ENCODE measurements around the gene NAALADL2. TPM values are rescaled to one million over a fixed set of nuclear protein-coding genes. Genes with fewer than 3 reads are reported as not detected.
A peak's percentile ranks its signal among the peaks of the same experiment; 100 is the strongest.

NAALADL2 gene
- total and polyA plus RNA-seq, 3 donors from 2014 or later: 5.4 to 15.6 (median 6.0) TPM

GRCh38 chr3:175646865-175647264 is 787.7 kb downstream of the NAALADL2 start:
- Histone ChIP-seq H3K27ac (no peak overlapping the region), H3K4me1 (no peaks in the 10 kb centered on the region), H3K4me3 (no peak overlapping the region), H3K36me3 (ENCODE audit: low read depth, missing control alignments) (no peaks in the 10 kb centered on the region), H3K27me3 (no peaks in the 10 kb centered on the region), H3K9me3 (no peaks in the 10 kb centered on the region)
- 90 to 92% methylated on average over 3 of the region's 3 CpGs for WGBS, 2 donors
- intact Hi-C loops (cut with DNase I; ENCODE audit: low total_unique reads): no loop called here
- no peak for DNase-seq
- TF ChIP-seq, protein P1, sequence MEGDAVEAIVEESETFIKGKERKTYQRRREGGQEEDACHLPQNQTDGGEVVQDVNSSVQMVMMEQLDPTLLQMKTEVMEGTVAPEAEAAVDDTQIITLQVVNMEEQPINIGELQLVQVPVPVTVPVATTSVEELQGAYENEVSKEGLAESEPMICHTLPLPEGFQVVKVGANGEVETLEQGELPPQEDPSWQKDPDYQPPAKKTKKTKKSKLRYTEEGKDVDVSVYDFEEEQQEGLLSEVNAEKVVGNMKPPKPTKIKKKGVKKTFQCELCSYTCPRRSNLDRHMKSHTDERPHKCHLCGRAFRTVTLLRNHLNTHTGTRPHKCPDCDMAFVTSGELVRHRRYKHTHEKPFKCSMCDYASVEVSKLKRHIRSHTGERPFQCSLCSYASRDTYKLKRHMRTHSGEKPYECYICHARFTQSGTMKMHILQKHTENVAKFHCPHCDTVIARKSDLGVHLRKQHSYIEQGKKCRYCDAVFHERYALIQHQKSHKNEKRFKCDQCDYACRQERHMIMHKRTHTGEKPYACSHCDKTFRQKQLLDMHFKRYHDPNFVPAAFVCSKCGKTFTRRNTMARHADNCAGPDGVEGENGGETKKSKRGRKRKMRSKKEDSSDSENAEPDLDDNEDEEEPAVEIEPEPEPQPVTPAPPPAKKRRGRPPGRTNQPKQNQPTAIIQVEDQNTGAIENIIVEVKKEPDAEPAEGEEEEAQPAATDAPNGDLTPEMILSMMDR (IDR thresholded peaks at IDR 0.05): no peak
- no peak for TF ChIP-seq POLR2A (IDR thresholded peaks at IDR 0.05)

- TF ChIP-seq, protein P1 (IDR thresholded peaks at IDR 0.05): no peak
- TF ChIP-seq POLR2A (IDR thresholded peaks at IDR 0.05): no peak
- H3K9me3 ChIP-seq: no peaks in the 10 kb centered on the region
- no peak for DNase-seq
- H3K27ac ChIP-seq: no peak overlapping the region
- H3K4me3 ChIP-seq: no peak overlapping the region
- no peaks in the 10 kb centered on the region for H3K27me3 ChIP-seq
- intact Hi-C loops (cut with DNase I; ENCODE audit: low total_unique reads): no loop called here
- no peaks in the 10 kb centered on the region for H3K4me1 ChIP-seq
- no peaks in the 10 kb centered on the region for H3K36me3 ChIP-seq (ENCODE audit: low read depth, missing control alignments)
Measured at GRCh38 chr3:175648899-175649298, 789.8 kb downstream of the NAALADL2 start.

DNA sequence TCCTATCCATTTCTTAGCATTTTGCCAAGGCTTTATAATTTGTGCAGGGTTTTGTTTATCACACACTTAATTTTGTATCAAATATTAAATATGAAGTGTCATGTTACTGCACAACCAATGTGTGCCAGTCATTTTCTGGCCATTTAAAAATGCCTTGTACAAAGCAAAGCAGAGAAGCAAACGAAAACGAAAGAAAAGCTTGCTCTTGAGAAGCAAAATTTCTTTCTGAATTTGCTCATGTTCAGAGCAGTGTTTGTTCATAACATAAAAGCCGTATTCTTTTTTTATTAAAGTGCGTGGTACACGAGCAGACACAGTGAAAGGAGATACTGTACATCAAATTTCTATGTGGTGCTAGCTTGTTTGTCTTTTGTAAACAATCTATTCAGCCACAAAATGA is 792.6 kb downstream of the NAALADL2 start:
- no peak for DNase-seq
- no peaks in the 10 kb centered on the region for H3K4me1 ChIP-seq
- WGBS, 2 donors: 26 to 41% methylated on average over 5 of the region's 5 CpGs
- H3K36me3 ChIP-seq (ENCODE audit: low read depth, missing control alignments): no peaks in the 10 kb centered on the region
- peak overlapping the region in 1 of 2 donors; percentile 7 for H3K4me3 ChIP-seq
- H3K27me3 ChIP-seq: no peaks in the 10 kb centered on the region
- H3K27ac ChIP-seq: no peak overlapping the region
- TF ChIP-seq, protein P1 (IDR thresholded peaks at IDR 0.05): no peak
- TF ChIP-seq POLR2A (IDR thresholded peaks at IDR 0.05): no peak
- no peaks in the 10 kb centered on the region for H3K9me3 ChIP-seq
- intact Hi-C loops (cut with DNase I; ENCODE audit: low total_unique reads): no loop called here

DNA sequence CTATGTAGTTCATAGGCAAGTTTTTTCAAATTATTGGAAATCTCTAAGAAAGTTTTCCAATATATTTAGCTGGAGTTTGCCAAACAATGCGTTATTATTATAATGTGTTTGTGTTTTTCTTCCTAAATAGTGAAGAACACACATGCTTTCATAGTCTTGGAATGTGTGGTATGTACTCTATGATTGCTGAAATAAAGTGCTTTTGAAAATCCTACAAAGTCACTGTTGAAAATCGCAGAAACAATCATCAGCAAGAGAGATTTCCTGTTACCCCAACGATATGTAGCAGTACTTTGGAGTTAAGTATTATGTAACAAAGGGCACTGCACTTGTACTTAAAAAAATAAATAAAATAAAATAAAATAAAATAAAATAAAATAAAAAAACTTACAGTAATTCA is 796.2 kb downstream of the NAALADL2 start:
- H3K4me1 ChIP-seq: no peaks in the 10 kb centered on the region
- no peaks in the 10 kb centered on the region for H3K9me3 ChIP-seq
- intact Hi-C loops (cut with DNase I; ENCODE audit: low total_unique reads): no loop called here
- no peak overlapping the region for H3K27ac ChIP-seq
- TF ChIP-seq, protein P1 (IDR thresholded peaks at IDR 0.05): no peak
- TF ChIP-seq POLR2A (IDR thresholded peaks at IDR 0.05): no peak
- H3K4me3 ChIP-seq: no peak overlapping the region
- no peaks in the 10 kb centered on the region for H3K36me3 ChIP-seq (ENCODE audit: low read depth, missing control alignments)
- no peak for DNase-seq
- WGBS, 2 donors: 77 to 80% methylated on average over 3 of the region's 3 CpGs
- H3K27me3 ChIP-seq: no peaks in the 10 kb centered on the region

DNA sequence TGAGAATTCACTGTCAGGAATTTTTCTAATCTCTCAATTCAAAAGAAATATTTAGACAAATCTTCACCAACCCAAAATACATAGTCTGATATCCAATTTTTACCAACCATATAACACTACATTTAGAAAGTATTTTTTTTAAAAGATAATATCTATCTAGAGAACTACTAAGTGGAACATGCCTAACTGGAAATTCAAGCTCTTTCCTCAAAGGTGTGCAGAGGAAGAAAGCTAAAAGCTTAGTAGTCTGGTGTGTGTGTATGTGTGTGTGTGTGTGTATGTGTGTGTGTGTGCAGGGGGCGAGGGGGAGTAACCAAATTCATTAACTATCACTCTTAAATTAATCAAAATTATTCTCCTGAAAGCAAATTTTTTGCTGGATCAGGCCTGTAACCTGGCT is 797.3 kb downstream of the NAALADL2 start:
- Histone ChIP-seq H3K9me3 (no peaks in the 10 kb centered on the region), H3K27ac (no peak overlapping the region), H3K27me3 (no peaks in the 10 kb centered on the region), H3K4me1 (no peaks in the 10 kb centered on the region), H3K36me3 (ENCODE audit: low read depth, missing control alignments) (no peaks in the 10 kb centered on the region), H3K4me3 (no peak overlapping the region)
- no peak for DNase-seq
- 96 to 97% methylated on average over 1 of the region's 1 CpG for WGBS, 2 donors
- intact Hi-C loops (cut with DNase I; ENCODE audit: low total_unique reads): no loop called here
- TF ChIP-seq POLR2A (IDR thresholded peaks at IDR 0.05): no peak
- TF ChIP-seq, protein P1 (IDR thresholded peaks at IDR 0.05): no peak
